ENCODE measurements around the gene NANP.

- TF ChIP-seq POLR2A (IDR thresholded peaks at IDR 0.05; ENCODE audit: low read depth, low read length) (no peak), POLR2AphosphoS5 (IDR thresholded peaks at IDR 0.05; ENCODE audit: low read depth, low read length) (no peak)
Measured at GRCh38 chr20:25629816-25630499, 6.1 kb upstream of the NANP start.
